ELR (cell line): Measurements from ENCODE around the gene PACS2.
"Not testable (repeated sequence)": the region's sequence is repeated elsewhere in the genome, so short reads cannot be mapped to it uniquely, and the experiment has no call there.

Experiments used
- DNase-seq: peaks from one replicate; pipeline ENCODE4 v3.0.0-alpha.2; 2015; ENCODE audit warnings: low read depth

Gene PACS2

GRCh38 chr14:105351410-105351809 is 36.9 kb downstream of the PACS2 start:
- no peak for DNase-seq

- DNase-seq = peak; percentile 91
Observed at GRCh38 chr14:105351920-105352851, 37.6 kb downstream of the PACS2 start.

GRCh38 chr14:105353136-105353535 is 38.6 kb downstream of the PACS2 start:
- DNase-seq = no peak

- no peak for DNase-seq
Observed at GRCh38 chr14:105354541-105354940, 40.0 kb downstream of the PACS2 start.

GRCh38 chr14:105355049-105355575 is 40.6 kb downstream of the PACS2 start:
- DNase-seq = no peak

GRCh38 chr14:105355850-105356604 is 41.5 kb downstream of the PACS2 start:
- no peak for DNase-seq

- no peak for DNase-seq
Observed at GRCh38 chr14:105356927-105357326, 42.4 kb downstream of the PACS2 start.

- no peak for DNase-seq
Observed at GRCh38 chr14:105357626-105358025, 43.1 kb downstream of the PACS2 start.

- DNase-seq = no peak
Observed at GRCh38 chr14:105358140-105358846, 43.7 kb downstream of the PACS2 start.

GRCh38 chr14:105358943-105359342 is 44.4 kb downstream of the PACS2 start:
- no peak for DNase-seq

- not testable (repeated sequence) for DNase-seq
Observed at GRCh38 chr14:105361412-105361811, 46.9 kb downstream of the PACS2 start.

- DNase-seq = peak; percentile 83
Observed at GRCh38 chr14:105363847-105364708, 49.5 kb downstream of the PACS2 start.

GRCh38 chr14:105365101-105365500 is 50.6 kb downstream of the PACS2 start:
- DNase-seq = no peak

GRCh38 chr14:105365681-105366080 is 51.1 kb downstream of the PACS2 start:
- no peak for DNase-seq

GRCh38 chr14:105366386-105367074 is 52.0 kb downstream of the PACS2 start:
- no peak for DNase-seq

- no peak for DNase-seq
Observed at GRCh38 chr14:105367116-105368031, 52.8 kb downstream of the PACS2 start.

GRCh38 chr14:105368032-105368417 is 53.5 kb downstream of the PACS2 start:
- DNase-seq = no peak

GRCh38 chr14:105368426-105368825 is 53.9 kb downstream of the PACS2 start:
- DNase-seq = no peak

GRCh38 chr14:105368910-105369652 is 54.5 kb downstream of the PACS2 start:
- no peak for DNase-seq
